OCI-LY7 (cell line): Measurements from ENCODE around the gene A2M. TPM values are rescaled to one million over a fixed set of nuclear protein-coding genes. Genes with fewer than 3 reads are reported as not detected.

ENCODE experiments used
- BruUV-seq: library from RNA; stranded (reverse); fragments of 400-500 nt; replicated peaks from 2 replicates; lab custom pipeline; 2021; lab: Mats Ljungman, UMichigan
- CTCF ChIA-PET: fragments of 300-600 bp; sonication (Branson Sonifier 250); formaldehyde crosslinking; loops from one replicate; lab custom pipeline; 2022; ENCODE audit warnings: antibody characterized with exemption; ENCODE audit not compliant: unreplicated experiment; lab: Charles Lee
- POLR2A ChIA-PET: fragments of 300-600 bp; sonication (Branson Sonifier 250); formaldehyde crosslinking; loops from one replicate; lab custom pipeline; 2022; ENCODE audit warnings: antibody characterized with exemption; lab: Charles Lee
- DNase-seq: peaks from one replicate; pipeline ENCODE4 v3.0.0-alpha.2; 2015; ENCODE audit warnings: low spot score
- H2AFZ ChIP-seq: fragments of 200-600 bp; sonication (generic), shearing (Covaris generic); 2 replicates; pipeline ENCODE4 v1.6.1; 2014; ENCODE audit warnings: mild to moderate bottlenecking, antibody characterized with exemption, low read length, moderate library complexity
- H3K27ac ChIP-seq: fragments of 200-600 bp; sonication (generic); 2 replicates; pipeline ENCODE4 v1.5.1; 2014; ENCODE audit warnings: mixed run types, low read depth, mild to moderate bottlenecking, moderate library complexity, low read length, inconsistent platforms; ENCODE audit not compliant: poor library complexity, severe bottlenecking
- H3K36me3 ChIP-seq: fragments of 200-600 bp; sonication (generic); 2 replicates; pipeline ENCODE4 v1.6.1; 2014; ENCODE audit warnings: mild to moderate bottlenecking, antibody characterized with exemption, low read length, moderate library complexity, mixed read lengths; ENCODE audit not compliant: insufficient read depth
- H3K4me1 ChIP-seq: fragments of 200-600 bp; sonication (generic); 2 replicates; pipeline ENCODE4 v1.5.1; 2014; ENCODE audit warnings: mild to moderate bottlenecking, low read length; ENCODE audit not compliant: insufficient read depth, poor library complexity, severe bottlenecking
- H3K4me2 ChIP-seq: fragments of 200-600 bp; sonication (generic); 2 replicates; pipeline ENCODE4 v1.6.1; 2014; ENCODE audit warnings: mild to moderate bottlenecking, low read length
- H3K4me3 ChIP-seq: fragments of 200-600 bp; sonication (generic); 2 replicates; pipeline ENCODE4 v1.5.1; 2014; ENCODE audit warnings: mild to moderate bottlenecking, low read depth, low read length; ENCODE audit not compliant: poor library complexity, severe bottlenecking
- H3K79me2 ChIP-seq: fragments of 200-600 bp; sonication (generic); 2 replicates; pipeline ENCODE4 v1.6.1; 2016; ENCODE audit warnings: low read depth, mild to moderate bottlenecking, low read length, moderate library complexity, mixed read lengths; ENCODE audit not compliant: insufficient read depth
- H3K9me2 ChIP-seq: fragments of 200-600 bp; sonication (generic); 2 replicates; pipeline ENCODE4 v1.6.1; 2016; ENCODE audit warnings: mild to moderate bottlenecking, low read length, mixed read lengths; ENCODE audit not compliant: insufficient read depth
- H3K9me3 ChIP-seq: fragments of 200-600 bp; sonication (generic); 2 replicates; pipeline ENCODE4 v1.6.1; 2014; ENCODE audit warnings: mild to moderate bottlenecking, mixed run types, low read length, mixed read lengths
- H4K20me1 ChIP-seq: fragments of 200-600 bp; sonication (generic); 2 replicates; pipeline ENCODE4 v1.6.1; 2014; ENCODE audit warnings: mild to moderate bottlenecking, antibody characterized with exemption, low read length, moderate library complexity, mixed read lengths; ENCODE audit not compliant: insufficient read depth
- EZH2phosphoT487 ChIP-seq: fragments of 200-600 bp; sonication (generic); IDR thresholded peaks from 2 replicates; pipeline ENCODE4 v1.6.1; 2018; ENCODE audit warnings: low read depth, borderline replicate concordance, mild to moderate bottlenecking, mixed run types, antibody characterized with exemption, low read length, moderate library complexity, mixed read lengths
- intact Hi-C: fragments of 100-400 bp; cut with micrococcal nuclease; formaldehyde crosslinking; loops from one replicate; pipeline ENCODE4 v1.10.0; 2022; ENCODE audit not compliant: unreplicated experiment
- total RNA-seq, 2 experiments: library from RNA; depleted of rRNA in 1 of 2; stranded (reverse); fragments of >200 nt in 1 of 2; shearing (Covaris generic) in 1 of 2; gene quantifications; 2 replicates each; pipeline ENCODE4 v1.2.3, GENCODE V29; 2014 to 2022
- TF ChIP-seq, protein P1 (sequence below): fragments of 200-600 bp; sonication (generic); conservative IDR thresholded peaks from 2 replicates; pipeline ENCODE4 v1.5.1; 2014; ENCODE audit warnings: mild to moderate bottlenecking, antibody characterized with exemption, low read length, moderate library complexity, mixed read lengths

The A2M gene
- total RNA-seq, 2 experiments from 2014 or later = not detected

DNA sequence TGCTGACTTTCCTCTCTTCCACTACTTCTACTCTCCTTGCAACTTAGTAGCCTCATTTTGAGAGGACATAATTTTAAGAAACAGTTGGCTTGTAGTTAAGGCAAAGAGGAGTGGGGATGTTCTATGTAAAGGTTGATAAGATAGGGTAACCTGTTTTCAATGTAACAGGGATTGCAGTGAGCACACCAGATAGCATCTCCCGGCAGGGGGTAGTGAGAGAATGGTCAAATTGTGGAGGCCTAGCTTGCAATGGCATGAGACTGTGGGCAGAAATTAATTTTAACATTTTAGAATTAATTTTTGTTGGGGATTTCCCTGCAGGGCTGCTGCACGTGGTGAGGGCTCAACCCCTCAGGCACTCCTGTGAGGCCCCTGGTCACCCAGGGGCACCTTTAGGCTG lies 84.9 kb downstream of the A2M start:
- Histone ChIP-seq H3K27ac (no peak overlapping the region), H3K36me3 (no peaks in the 10 kb centered on the region), H3K9me2 (no peaks in the 10 kb centered on the region), H3K4me3 (no peak overlapping the region), H3K9me3 (no peaks in the 10 kb centered on the region), H2AFZ (no peak overlapping the region), H3K4me1 (no peaks in the 10 kb centered on the region), H3K79me2 (no peaks in the 10 kb centered on the region), H3K4me2 (no peak overlapping the region), H4K20me1 (no peaks in the 10 kb centered on the region)
- TF ChIP-seq, protein P1, sequence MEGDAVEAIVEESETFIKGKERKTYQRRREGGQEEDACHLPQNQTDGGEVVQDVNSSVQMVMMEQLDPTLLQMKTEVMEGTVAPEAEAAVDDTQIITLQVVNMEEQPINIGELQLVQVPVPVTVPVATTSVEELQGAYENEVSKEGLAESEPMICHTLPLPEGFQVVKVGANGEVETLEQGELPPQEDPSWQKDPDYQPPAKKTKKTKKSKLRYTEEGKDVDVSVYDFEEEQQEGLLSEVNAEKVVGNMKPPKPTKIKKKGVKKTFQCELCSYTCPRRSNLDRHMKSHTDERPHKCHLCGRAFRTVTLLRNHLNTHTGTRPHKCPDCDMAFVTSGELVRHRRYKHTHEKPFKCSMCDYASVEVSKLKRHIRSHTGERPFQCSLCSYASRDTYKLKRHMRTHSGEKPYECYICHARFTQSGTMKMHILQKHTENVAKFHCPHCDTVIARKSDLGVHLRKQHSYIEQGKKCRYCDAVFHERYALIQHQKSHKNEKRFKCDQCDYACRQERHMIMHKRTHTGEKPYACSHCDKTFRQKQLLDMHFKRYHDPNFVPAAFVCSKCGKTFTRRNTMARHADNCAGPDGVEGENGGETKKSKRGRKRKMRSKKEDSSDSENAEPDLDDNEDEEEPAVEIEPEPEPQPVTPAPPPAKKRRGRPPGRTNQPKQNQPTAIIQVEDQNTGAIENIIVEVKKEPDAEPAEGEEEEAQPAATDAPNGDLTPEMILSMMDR = no peak
- TF ChIP-seq EZH2phosphoT487 = no peak
- no TSS peak for BruUV-seq
- ChIA-PET CTCF (no interaction called here), POLR2A (no interaction called here)
- intact Hi-C loops = no loop called here
- DNase-seq = no peak

DNA sequence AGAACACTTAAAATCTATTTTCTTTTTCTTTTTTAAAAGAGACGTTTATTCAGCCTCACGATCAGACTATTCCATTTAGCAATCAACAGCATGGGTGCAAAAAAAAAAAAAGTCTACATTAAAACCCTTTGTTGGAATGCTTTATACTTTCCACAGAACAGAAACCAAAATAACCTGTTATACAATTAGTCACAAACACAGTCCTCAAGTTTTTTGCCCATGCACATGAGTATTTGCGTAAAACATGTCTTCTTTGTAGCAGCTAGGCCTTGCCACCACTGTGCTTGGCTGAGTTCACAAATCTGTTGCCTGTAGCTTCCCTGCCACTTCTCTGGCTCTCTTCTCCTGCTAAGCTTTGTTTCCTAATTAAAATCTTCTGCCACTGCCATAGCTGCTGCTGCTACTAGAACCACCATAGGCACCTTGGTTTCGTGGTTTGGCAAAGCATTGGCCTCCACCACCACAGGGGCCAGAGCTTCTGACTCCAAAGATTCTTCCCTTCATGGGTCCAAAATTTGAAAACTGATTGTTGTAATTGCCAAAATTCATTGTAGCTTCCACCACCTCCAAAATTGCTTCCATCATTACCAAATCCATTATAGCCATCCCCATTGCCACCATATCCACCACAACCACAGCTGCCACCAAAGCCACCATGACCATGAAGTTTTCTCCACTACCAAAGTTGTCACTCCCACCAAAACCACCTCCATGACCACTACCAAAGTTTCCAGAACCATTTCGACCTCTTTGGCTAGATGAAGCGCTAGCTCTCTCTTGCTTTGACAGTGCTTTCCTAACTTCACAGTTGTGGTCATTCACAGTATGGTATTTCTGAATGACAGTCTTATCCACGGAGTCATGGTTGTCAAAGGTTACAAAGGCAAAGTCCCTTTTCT lies 88.3 kb downstream of the A2M start:
- no peak overlapping the region for H2AFZ ChIP-seq
- no peak overlapping the region for H3K4me3 ChIP-seq
- no peak overlapping the region for H3K27ac ChIP-seq
- H3K79me2 ChIP-seq = no peaks in the 10 kb centered on the region
- no peak overlapping the region for H3K4me2 ChIP-seq
- BruUV-seq = no TSS peak
- no peaks in the 10 kb centered on the region for H4K20me1 ChIP-seq
- ChIA-PET POLR2A (interaction anchor here (0.6 to 1.0 kb wide), 3 partner anchors 56 to 357 kb away, joined by 3 to 4 read pairs (median 4); no protein-coding TSS in a partner anchor), CTCF (no interaction called here)
- TF ChIP-seq EZH2phosphoT487 = no peak
- TF ChIP-seq, protein P1 = no peak
- no peaks in the 10 kb centered on the region for H3K4me1 ChIP-seq
- no peaks in the 10 kb centered on the region for H3K36me3 ChIP-seq
- no peaks in the 10 kb centered on the region for H3K9me3 ChIP-seq
- no peaks in the 10 kb centered on the region for H3K9me2 ChIP-seq
- no peak for DNase-seq
- intact Hi-C loops = no loop called here

DNA sequence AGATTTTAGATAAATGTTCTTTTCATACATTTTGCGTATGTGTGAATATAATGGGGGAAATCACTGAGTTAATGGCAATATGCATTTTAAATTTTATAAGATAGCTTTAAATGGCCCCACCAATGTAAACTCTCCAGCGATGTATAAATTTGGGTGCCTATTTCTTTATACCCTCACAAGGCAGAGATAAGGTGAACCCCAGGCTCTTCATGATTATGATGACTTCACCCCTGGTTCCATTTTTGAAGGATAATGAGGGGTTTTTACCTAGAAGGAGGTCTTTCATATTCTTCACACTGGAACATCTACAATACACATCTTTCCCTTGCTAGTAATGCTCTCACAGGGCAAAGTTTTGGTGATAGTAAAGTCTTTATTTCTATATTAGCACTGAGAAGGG lies 91.2 kb downstream of the A2M start:
- Histone ChIP-seq H4K20me1 (no peaks in the 10 kb centered on the region), H3K9me3 (no peaks in the 10 kb centered on the region), H3K79me2 (no peaks in the 10 kb centered on the region), H3K4me1 (no peaks in the 10 kb centered on the region), H3K4me2 (no peak overlapping the region), H3K27ac (no peak overlapping the region), H2AFZ (no peak overlapping the region), H3K4me3 (no peak overlapping the region), H3K36me3 (no peaks in the 10 kb centered on the region), H3K9me2 (no peaks in the 10 kb centered on the region)
- CTCF ChIA-PET = no interaction called here
- no TSS peak for BruUV-seq
- intact Hi-C loops = loop anchor here (5.0 kb wide), 1 partner anchor 53 kb away; no protein-coding TSS in a partner anchor
- DNase-seq = no peak
- TF ChIP-seq, protein P1 = no peak
- no peak for TF ChIP-seq EZH2phosphoT487
- POLR2A ChIA-PET = no interaction called here
